ENCODE results near the gene DIP2A.

Gene DIP2A

DNA sequence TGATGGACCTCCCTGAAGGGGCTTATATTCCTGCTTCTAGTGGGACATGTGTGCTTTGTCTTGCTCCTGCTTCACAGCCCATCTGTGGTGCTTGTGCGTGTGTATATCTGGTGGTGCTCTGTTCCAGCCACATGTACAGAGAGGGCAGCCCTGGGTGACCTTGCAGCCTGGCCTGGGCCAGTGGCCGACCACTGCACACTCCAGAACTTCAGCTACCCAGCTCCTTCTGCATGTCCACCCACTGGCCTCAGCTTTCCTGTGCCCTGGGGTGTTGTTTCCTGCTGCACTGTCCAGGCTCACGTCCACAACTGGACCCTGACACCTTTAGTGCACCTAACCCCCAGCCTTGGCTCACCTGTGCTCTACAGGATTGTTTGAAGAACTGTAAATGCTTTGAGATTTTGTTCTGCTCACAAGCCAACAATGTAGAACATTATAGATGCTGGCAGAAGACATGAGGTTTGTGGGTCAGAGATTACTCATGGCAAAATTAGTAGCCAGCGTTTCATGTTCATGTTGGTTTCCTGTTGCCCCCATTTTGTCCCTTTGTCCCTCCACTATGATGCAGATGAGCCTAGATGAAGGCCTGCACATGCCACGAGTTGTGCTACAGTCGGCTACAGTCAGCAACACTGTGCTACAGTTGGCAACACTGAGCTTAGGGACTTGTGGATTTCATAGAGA, 151.5 kb downstream of the DIP2A start:
- H3K79me1 ChIP-seq (replicated peaks; ENCODE audit: low read length, poor library complexity, severe bottlenecking): no peaks in the 10 kb centered on the region
- no peaks in the 10 kb centered on the region for H3K36me3 ChIP-seq (ENCODE audit: control insufficient read depth in 1 of 2, insufficient read depth in 2 of 2, low read depth in 1 of 2, low read length in 2 of 2)
- WGBS: 86% methylated on average over 5 of the region's 6 CpGs
- DNase-seq: no peak
- H4K91ac ChIP-seq (ENCODE audit: low read length): no peak overlapping the region
- peaks cover 12% of the 10 kb centered on the region for H3K9me3 ChIP-seq (ENCODE audit: control insufficient read depth, low read length)
- no peak overlapping the region for H3K4ac ChIP-seq (ENCODE audit: low read depth in 1 of 2, low read length in 2 of 2)
- H3K4me1 ChIP-seq (ENCODE audit: control insufficient read depth, insufficient read depth, low read depth, low read length): no peaks in the 10 kb centered on the region
- no peak overlapping the region for H2AK5ac ChIP-seq (ENCODE audit: low read length, severe bottlenecking)
- peak overlapping the region in 1 of 2 experiments; percentile 31 for H3K14ac ChIP-seq (ENCODE audit: low read length in 2 of 2)
- peaks cover 8 to 42% of the 10 kb centered on the region in 2 experiments for H3K27me3 ChIP-seq (ENCODE audit: control insufficient read depth in 1 of 2, insufficient read depth in 1 of 2, low read length in 2 of 2)
- no peak overlapping the region for H3K27ac ChIP-seq (ENCODE audit: low read length, poor library complexity, severe bottlenecking)
- H3K23ac ChIP-seq (ENCODE audit: low read length in 2 of 2): no peak overlapping the region
- H3K9ac ChIP-seq (ENCODE audit: low read length): no peak overlapping the region
- H2AFZ ChIP-seq (ENCODE audit: low read depth, low read length): no peak overlapping the region
- peak overlapping the region in 1 of 2 experiments; percentile 2 for H3K4me3 ChIP-seq (ENCODE audit: insufficient read depth in 1 of 2, low read depth in 1 of 2, low read length in 2 of 2)
- H2BK120ac ChIP-seq (ENCODE audit: low read depth, low read length): no peak overlapping the region
- H2BK5ac ChIP-seq (ENCODE audit: low read depth, low read length, poor library complexity, severe bottlenecking): no peak overlapping the region
- H4K8ac ChIP-seq (ENCODE audit: low read length): no peak overlapping the region
- H3K18ac ChIP-seq (ENCODE audit: low read depth in 1 of 2, low read length in 2 of 2): no peak overlapping the region
- no peak overlapping the region for H3K4me2 ChIP-seq (ENCODE audit: low read length, poor library complexity, severe bottlenecking)
- H2BK15ac ChIP-seq (ENCODE audit: low read depth, poor library complexity, severe bottlenecking): no peak overlapping the region
- no peak overlapping the region for H2BK12ac ChIP-seq (ENCODE audit: low read length in 2 of 2)

DNA sequence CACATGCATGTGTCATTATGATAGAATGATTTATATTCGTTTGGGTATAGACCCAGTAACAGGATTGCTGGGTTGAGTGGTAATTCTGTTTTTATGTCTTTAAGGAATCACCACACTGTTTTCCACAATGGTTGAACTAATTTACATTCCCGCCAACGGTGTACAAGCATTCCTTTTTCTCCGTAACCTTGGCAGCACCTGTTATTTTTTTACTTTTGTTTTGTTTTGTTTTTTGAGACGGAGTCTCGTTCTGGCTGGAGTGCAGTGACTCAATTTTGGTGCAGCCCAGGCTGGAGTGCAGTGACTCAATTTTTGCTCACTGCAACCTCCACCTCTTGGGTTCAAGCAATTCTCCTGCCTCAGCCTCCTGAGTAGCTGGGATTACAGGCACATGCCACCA, 154.7 kb downstream of the DIP2A start:
- Histone ChIP-seq H2AFZ (ENCODE audit: low read depth, low read length) (no peak overlapping the region), H3K27me3 (ENCODE audit: control insufficient read depth in 1 of 2, insufficient read depth in 1 of 2, low read length in 2 of 2) (peaks cover 4 to 20% of the 10 kb centered on the region in 2 experiments), H2BK5ac (ENCODE audit: low read depth, low read length, poor library complexity, severe bottlenecking) (no peak overlapping the region), H2BK15ac (ENCODE audit: low read depth, poor library complexity, severe bottlenecking) (no peak overlapping the region), H3K27ac (ENCODE audit: low read length, poor library complexity, severe bottlenecking) (no peak overlapping the region), H3K79me1 (replicated peaks; ENCODE audit: low read length, poor library complexity, severe bottlenecking) (no peaks in the 10 kb centered on the region), H4K91ac (ENCODE audit: low read length) (no peak overlapping the region), H3K9me3 (ENCODE audit: control insufficient read depth, low read length) (peaks cover 8% of the 10 kb centered on the region), H2BK12ac (ENCODE audit: low read length in 2 of 2) (no peak overlapping the region), H4K8ac (ENCODE audit: low read length) (no peak overlapping the region), H2BK120ac (ENCODE audit: low read depth, low read length) (no peak overlapping the region), H3K36me3 (ENCODE audit: control insufficient read depth in 1 of 2, insufficient read depth in 2 of 2, low read depth in 1 of 2, low read length in 2 of 2) (no peaks in the 10 kb centered on the region), H3K18ac (ENCODE audit: low read depth in 1 of 2, low read length in 2 of 2) (no peak overlapping the region), H3K4me3 (ENCODE audit: insufficient read depth in 1 of 2, low read depth in 1 of 2, low read length in 2 of 2) (no peak overlapping the region), H3K4me2 (ENCODE audit: low read length, poor library complexity, severe bottlenecking) (no peak overlapping the region), H2AK5ac (ENCODE audit: low read length, severe bottlenecking) (no peak overlapping the region), H3K9ac (ENCODE audit: low read length) (no peak overlapping the region), H3K4me1 (ENCODE audit: control insufficient read depth, insufficient read depth, low read depth, low read length) (no peaks in the 10 kb centered on the region), H3K4ac (ENCODE audit: low read depth in 1 of 2, low read length in 2 of 2) (no peak overlapping the region), H3K14ac (ENCODE audit: low read length in 2 of 2) (no peak overlapping the region), H3K23ac (ENCODE audit: low read length in 2 of 2) (no peak overlapping the region)
- DNase-seq: no peak
- WGBS: 73% methylated on average over 4 of the region's 6 CpGs

DNA sequence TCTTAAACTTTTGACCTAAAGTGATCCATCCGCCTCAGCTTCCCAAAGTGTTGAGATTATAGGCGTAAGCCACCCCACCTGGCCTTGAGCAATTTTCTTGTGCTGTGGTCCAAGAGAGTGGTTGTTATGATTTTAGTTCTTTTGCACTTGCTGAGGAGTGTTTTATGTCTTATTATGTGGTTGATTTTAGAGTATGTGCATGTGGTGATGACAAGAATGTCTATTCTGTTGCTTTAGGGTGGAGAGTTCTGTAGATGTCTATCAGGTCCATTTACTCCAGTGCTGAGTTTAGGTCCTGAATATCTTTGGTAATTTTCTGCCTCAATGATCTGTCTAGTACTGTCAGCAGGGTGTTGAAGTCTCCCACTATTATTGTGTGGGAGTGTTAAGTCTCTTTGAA, 157.4 kb downstream of the DIP2A start:
- H3K9ac ChIP-seq (ENCODE audit: low read length): no peak overlapping the region
- H2BK5ac ChIP-seq (ENCODE audit: low read depth, low read length, poor library complexity, severe bottlenecking): no peak overlapping the region
- H2BK12ac ChIP-seq (ENCODE audit: low read length in 2 of 2): no peak overlapping the region
- no peak overlapping the region for H3K23ac ChIP-seq (ENCODE audit: low read length in 2 of 2)
- 97% methylated on average over 2 of the region's 2 CpGs for WGBS
- H3K27me3 ChIP-seq (ENCODE audit: control insufficient read depth in 1 of 2, insufficient read depth in 1 of 2, low read length in 2 of 2): no peaks in the 10 kb centered on the region
- H2BK120ac ChIP-seq (ENCODE audit: low read depth, low read length): no peak overlapping the region
- no peak overlapping the region for H4K8ac ChIP-seq (ENCODE audit: low read length)
- no peak overlapping the region for H3K18ac ChIP-seq (ENCODE audit: low read depth in 1 of 2, low read length in 2 of 2)
- no peak for DNase-seq
- H3K79me1 ChIP-seq (replicated peaks; ENCODE audit: low read length, poor library complexity, severe bottlenecking): no peaks in the 10 kb centered on the region
- no peak overlapping the region for H2AFZ ChIP-seq (ENCODE audit: low read depth, low read length)
- H3K4me1 ChIP-seq (ENCODE audit: control insufficient read depth, insufficient read depth, low read depth, low read length): no peaks in the 10 kb centered on the region
- H3K4ac ChIP-seq (ENCODE audit: low read depth in 1 of 2, low read length in 2 of 2): no peak overlapping the region
- no peak overlapping the region for H2AK5ac ChIP-seq (ENCODE audit: low read length, severe bottlenecking)
- H3K9me3 ChIP-seq (ENCODE audit: control insufficient read depth, low read length): peaks cover 17% of the 10 kb centered on the region
- H3K36me3 ChIP-seq (ENCODE audit: control insufficient read depth in 1 of 2, insufficient read depth in 2 of 2, low read depth in 1 of 2, low read length in 2 of 2): no peaks in the 10 kb centered on the region
- no peak overlapping the region for H3K4me2 ChIP-seq (ENCODE audit: low read length, poor library complexity, severe bottlenecking)
- no peak overlapping the region for H3K4me3 ChIP-seq (ENCODE audit: insufficient read depth in 1 of 2, low read depth in 1 of 2, low read length in 2 of 2)
- H4K91ac ChIP-seq (ENCODE audit: low read length): no peak overlapping the region
- H2BK15ac ChIP-seq (ENCODE audit: low read depth, poor library complexity, severe bottlenecking): no peak overlapping the region
- no peak overlapping the region for H3K14ac ChIP-seq (ENCODE audit: low read length in 2 of 2)
- H3K27ac ChIP-seq (ENCODE audit: low read length, poor library complexity, severe bottlenecking): no peak overlapping the region

DNA sequence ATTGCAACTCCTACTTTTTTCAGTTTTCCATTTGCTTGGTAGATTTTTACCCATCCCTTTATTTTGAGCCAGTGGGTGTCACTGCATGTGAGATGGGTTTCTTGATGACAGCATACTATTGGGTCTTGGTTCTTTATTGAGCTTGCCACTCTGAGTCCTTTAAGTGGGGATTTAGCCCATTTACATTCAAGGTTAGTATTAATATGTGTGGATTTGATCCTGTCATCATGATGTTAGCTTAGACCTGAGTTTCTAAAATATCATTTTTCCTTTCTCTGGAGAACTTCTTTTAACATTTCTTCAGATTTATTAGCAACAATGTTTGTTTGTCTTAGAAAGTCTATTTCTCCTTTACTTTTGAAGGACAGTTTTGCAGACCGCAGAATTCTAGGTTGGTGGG, 158.0 kb downstream of the DIP2A start:
- H3K18ac ChIP-seq (ENCODE audit: low read depth in 1 of 2, low read length in 2 of 2): no peak overlapping the region
- no peak overlapping the region for H4K91ac ChIP-seq (ENCODE audit: low read length)
- H2BK5ac ChIP-seq (ENCODE audit: low read depth, low read length, poor library complexity, severe bottlenecking): no peak overlapping the region
- H2AFZ ChIP-seq (ENCODE audit: low read depth, low read length): no peak overlapping the region
- no peak overlapping the region for H2AK5ac ChIP-seq (ENCODE audit: low read length, severe bottlenecking)
- no peak overlapping the region for H4K8ac ChIP-seq (ENCODE audit: low read length)
- H2BK120ac ChIP-seq (ENCODE audit: low read depth, low read length): no peak overlapping the region
- no peak overlapping the region for H2BK15ac ChIP-seq (ENCODE audit: low read depth, poor library complexity, severe bottlenecking)
- H3K4me2 ChIP-seq (ENCODE audit: low read length, poor library complexity, severe bottlenecking): no peak overlapping the region
- H3K79me1 ChIP-seq (replicated peaks; ENCODE audit: low read length, poor library complexity, severe bottlenecking): no peaks in the 10 kb centered on the region
- H3K27ac ChIP-seq (ENCODE audit: low read length, poor library complexity, severe bottlenecking): no peak overlapping the region
- no peak overlapping the region for H3K14ac ChIP-seq (ENCODE audit: low read length in 2 of 2)
- H3K9ac ChIP-seq (ENCODE audit: low read length): no peak overlapping the region
- H3K36me3 ChIP-seq (ENCODE audit: control insufficient read depth in 1 of 2, insufficient read depth in 2 of 2, low read depth in 1 of 2, low read length in 2 of 2): no peaks in the 10 kb centered on the region
- peaks cover 4% of the 10 kb centered on the region for H3K4me1 ChIP-seq (ENCODE audit: control insufficient read depth, insufficient read depth, low read depth, low read length)
- WGBS: 80% methylated on average over 1 of the region's 1 CpG
- H3K27me3 ChIP-seq (ENCODE audit: control insufficient read depth in 1 of 2, insufficient read depth in 1 of 2, low read length in 2 of 2): no peaks in the 10 kb centered on the region
- no peak overlapping the region for H3K23ac ChIP-seq (ENCODE audit: low read length in 2 of 2)
- H3K4me3 ChIP-seq (ENCODE audit: insufficient read depth in 1 of 2, low read depth in 1 of 2, low read length in 2 of 2): no peak overlapping the region
- H2BK12ac ChIP-seq (ENCODE audit: low read length in 2 of 2): no peak overlapping the region
- peaks cover 17% of the 10 kb centered on the region for H3K9me3 ChIP-seq (ENCODE audit: control insufficient read depth, low read length)
- DNase-seq: no peak
- no peak overlapping the region for H3K4ac ChIP-seq (ENCODE audit: low read depth in 1 of 2, low read length in 2 of 2)

All from mesenchymal stem cell (in vitro differentiated cells and primary cell).